Measurements from ENCODE around the gene PTPRM.

- no peak for TF ChIP-seq POLR2A (IDR thresholded peaks at IDR 0.05)
- TF ChIP-seq, protein P1, sequence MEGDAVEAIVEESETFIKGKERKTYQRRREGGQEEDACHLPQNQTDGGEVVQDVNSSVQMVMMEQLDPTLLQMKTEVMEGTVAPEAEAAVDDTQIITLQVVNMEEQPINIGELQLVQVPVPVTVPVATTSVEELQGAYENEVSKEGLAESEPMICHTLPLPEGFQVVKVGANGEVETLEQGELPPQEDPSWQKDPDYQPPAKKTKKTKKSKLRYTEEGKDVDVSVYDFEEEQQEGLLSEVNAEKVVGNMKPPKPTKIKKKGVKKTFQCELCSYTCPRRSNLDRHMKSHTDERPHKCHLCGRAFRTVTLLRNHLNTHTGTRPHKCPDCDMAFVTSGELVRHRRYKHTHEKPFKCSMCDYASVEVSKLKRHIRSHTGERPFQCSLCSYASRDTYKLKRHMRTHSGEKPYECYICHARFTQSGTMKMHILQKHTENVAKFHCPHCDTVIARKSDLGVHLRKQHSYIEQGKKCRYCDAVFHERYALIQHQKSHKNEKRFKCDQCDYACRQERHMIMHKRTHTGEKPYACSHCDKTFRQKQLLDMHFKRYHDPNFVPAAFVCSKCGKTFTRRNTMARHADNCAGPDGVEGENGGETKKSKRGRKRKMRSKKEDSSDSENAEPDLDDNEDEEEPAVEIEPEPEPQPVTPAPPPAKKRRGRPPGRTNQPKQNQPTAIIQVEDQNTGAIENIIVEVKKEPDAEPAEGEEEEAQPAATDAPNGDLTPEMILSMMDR (IDR thresholded peaks at IDR 0.05): no peak
Observed at GRCh38 chr18:7757175-7757574, 190.1 kb downstream of the PTPRM start.

Data from sigmoid colon (tissue), 3 donors.